Ovary (tissue), 9 donors: Measurements from ENCODE around the gene CHGA. TPM values are rescaled to one million over a fixed set of nuclear protein-coding genes. Genes with fewer than 3 reads are reported as not detected.

ENCODE experiments used
- DNase-seq, 5 donors: peaks; one replicate each; pipeline ENCODE4 v3.0.0-alpha.2; 2019 to 2020
- H3K27ac ChIP-seq, 2 donors: fragments of 200-600 bp; one replicate each; pipeline versions ENCODE4 v1.5.1 to v1.8.0; 2019 to 2022
- H3K27me3 ChIP-seq: fragments of 200-600 bp; one replicate; pipeline ENCODE4 v1.8.0; 2022
- H3K36me3 ChIP-seq: fragments of 200-600 bp; sonication (generic); one replicate; pipeline ENCODE4 v1.5.1; 2019
- H3K4me1 ChIP-seq: one replicate; pipeline ENCODE4 v1.8.1; 2013; ENCODE audit warnings: mild to moderate bottlenecking, moderate library complexity; ENCODE audit not compliant: insufficient read depth
- H3K4me3 ChIP-seq: fragments of 200-600 bp; sonication (generic); one replicate; pipeline ENCODE4 v1.5.1; 2017
- H3K9me3 ChIP-seq, 2 donors: fragments of 200-600 bp in 1 of 2; sonication (generic) in 1 of 2; one replicate each; pipeline versions ENCODE4 v1.5.1 to v1.8.1; 2013 to 2019; ENCODE audit warnings: mild to moderate bottlenecking in 1 of 2, moderate library complexity in 1 of 2
- EP300 ChIP-seq: sonication (generic); formaldehyde crosslinking; IDR thresholded peaks from one replicate; pipeline ENCODE4 v1.6.1; 2017; ENCODE audit warnings: antibody characterized with exemption
- POLR2A ChIP-seq: fragments of 450-650 bp; IDR thresholded peaks from one replicate; pipeline ENCODE4 v1.6.1; 2017; ENCODE audit warnings: antibody characterized with exemption, mild to moderate bottlenecking, moderate library complexity
- WGBS, 3 donors: extraction: QIAGEN DNeasy Blood & Tissue Kit in 1 of 3; methylation state at CpG; one replicate each; pipeline versions ENCODE4 v1.1.5 to v1.1.7; 2013 to 2017; 5-methylcytosine and 5-hydroxymethylcytosine counted together
- intact Hi-C, 4 donors: fragments of 100-400 bp; cut with DNase I; formaldehyde crosslinking; loops; one replicate each; pipeline versions ENCODE4 v1.11.0 to v1.15.1; 2022 to 2023
- polyA plus RNA-seq, 2 donors: library from polyadenylated mRNA; stranded (reverse); fragments of 200-250 nt in 1 of 2; fragments of 350-450 nt in 1 of 2; fragmentation: Illumina TruSeq in 1 of 2; extraction: RNeasy Lipid Tissue Mini Kit (QIAGEN cat#74804) in 1 of 2; gene quantifications; one replicate each; pipeline ENCODE4 v1.2.3, GENCODE V29; 2013 to 2014
- total RNA-seq, 7 donors: library from RNA; depleted of rRNA in 2 of 7; stranded (reverse); fragments of >200 nt in 2 of 7; fragmentation: NEBNext Ultra II Directional in 3 of 7; extraction: Animal tissue kit (Norgen Biotek cat#: 25700) in 3 of 7; gene quantifications; one replicate each; pipeline versions ENCODE4 v1.1.0 to v1.2.4, GENCODE V29; 2016 to 2023
- TF ChIP-seq, protein P1 (sequence below), 3 donors: fragments of 450-650 bp in 2 of 3; fragments of 200-600 bp in 1 of 3; IDR thresholded peaks; one replicate each; pipeline versions ENCODE4 v1.5.1 to v1.8.0; 2016 to 2022; ENCODE audit warnings: antibody characterized with exemption in 3 of 3, mild to moderate bottlenecking in 1 of 3
- donor health status: DM: no; HTN: no; CAD: no; lungs with moderate emphysema.
- donor health status: DM: no; HTN: no; CAD: no.
- donor health status: Bipolar disorder and iron deficiency.
- donor health status: DM: yes; HTN: yes; CAD: no.
- donor health status: DM: no; HTN: no; CAD: no.
- donor health status: DM: yes; HTN: yes; CAD: no.

CHGA gene
- total and polyA plus RNA-seq, 9 donors, result 0.13 to 1.6 (median 0.60) TPM; not detected in 2

DNA sequence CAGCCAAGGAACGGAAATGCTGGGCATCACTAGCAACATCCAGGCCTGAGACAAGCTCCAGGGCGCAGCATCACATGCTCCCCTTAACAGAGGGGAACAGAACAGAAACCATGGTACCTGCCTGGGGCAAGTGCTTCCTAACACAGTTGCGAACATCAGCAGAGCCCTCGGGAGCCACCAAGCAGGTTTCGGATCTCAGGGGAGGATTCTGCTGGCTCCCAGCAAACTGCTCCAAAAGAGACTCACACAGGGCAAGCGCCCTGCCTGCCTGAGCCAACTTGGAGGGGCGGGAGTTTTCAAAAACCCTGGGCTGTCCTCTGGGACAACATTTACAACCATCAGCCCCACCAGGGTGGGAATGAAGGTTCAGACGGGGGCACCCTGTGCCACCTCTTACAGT, 19.6 kb downstream of the CHGA start:
- intact Hi-C loops, result no loop called here
- Histone ChIP-seq H3K4me1 (peaks cover 2% of the 10 kb centered on the region), H3K4me3 (no peak overlapping the region), H3K27me3 (no peaks in the 10 kb centered on the region), H3K9me3 (no peaks in the 10 kb centered on the region), H3K36me3 (no peaks in the 10 kb centered on the region), H3K27ac (no peak overlapping the region)
- TF ChIP-seq, protein P1, sequence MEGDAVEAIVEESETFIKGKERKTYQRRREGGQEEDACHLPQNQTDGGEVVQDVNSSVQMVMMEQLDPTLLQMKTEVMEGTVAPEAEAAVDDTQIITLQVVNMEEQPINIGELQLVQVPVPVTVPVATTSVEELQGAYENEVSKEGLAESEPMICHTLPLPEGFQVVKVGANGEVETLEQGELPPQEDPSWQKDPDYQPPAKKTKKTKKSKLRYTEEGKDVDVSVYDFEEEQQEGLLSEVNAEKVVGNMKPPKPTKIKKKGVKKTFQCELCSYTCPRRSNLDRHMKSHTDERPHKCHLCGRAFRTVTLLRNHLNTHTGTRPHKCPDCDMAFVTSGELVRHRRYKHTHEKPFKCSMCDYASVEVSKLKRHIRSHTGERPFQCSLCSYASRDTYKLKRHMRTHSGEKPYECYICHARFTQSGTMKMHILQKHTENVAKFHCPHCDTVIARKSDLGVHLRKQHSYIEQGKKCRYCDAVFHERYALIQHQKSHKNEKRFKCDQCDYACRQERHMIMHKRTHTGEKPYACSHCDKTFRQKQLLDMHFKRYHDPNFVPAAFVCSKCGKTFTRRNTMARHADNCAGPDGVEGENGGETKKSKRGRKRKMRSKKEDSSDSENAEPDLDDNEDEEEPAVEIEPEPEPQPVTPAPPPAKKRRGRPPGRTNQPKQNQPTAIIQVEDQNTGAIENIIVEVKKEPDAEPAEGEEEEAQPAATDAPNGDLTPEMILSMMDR (IDR thresholded peaks at IDR 0.05), result no peak
- TF ChIP-seq POLR2A (no peak), EP300 (no peak)
- DNase-seq, result no peak
- WGBS, 3 donors, result 86 to 93% (median 92%) methylated on average over 8 of the region's 8 CpGs

DNA sequence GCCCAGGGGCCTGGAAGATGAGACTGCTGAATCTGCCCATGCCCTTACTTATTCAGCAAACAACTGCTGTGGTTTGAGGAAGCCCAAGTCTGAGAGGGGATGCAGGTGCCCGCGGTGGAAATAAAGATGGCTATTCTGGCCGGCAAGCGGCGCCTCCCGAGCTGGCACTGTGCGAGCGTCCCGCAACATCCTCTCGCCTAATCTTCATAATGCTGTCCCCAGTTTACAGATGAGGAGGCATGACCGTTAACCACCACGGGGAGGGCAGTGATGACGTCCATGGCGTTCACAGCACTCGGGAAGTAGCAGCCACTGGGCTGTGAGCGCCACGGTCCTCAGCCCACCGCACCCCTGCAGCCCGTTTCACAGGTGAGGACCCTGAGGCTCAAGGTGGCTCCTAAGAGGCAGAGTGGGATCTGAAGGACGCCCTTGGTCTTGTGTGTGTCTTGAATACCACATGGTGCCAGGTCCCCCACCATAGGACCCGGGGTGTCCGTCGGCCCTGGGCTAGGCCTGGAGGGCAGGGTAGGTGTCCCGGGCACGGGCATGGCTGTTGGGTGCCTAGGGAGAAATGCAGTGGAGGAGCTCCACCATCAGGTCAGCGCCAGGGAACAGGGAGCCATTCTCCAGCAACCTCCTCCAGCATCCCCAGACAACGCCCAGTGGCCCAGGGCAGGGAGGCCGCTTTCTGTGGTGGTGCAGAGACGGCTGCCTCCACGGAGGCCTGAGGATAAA, 20.2 kb downstream of the CHGA start:
- no peak overlapping the region for H3K27ac ChIP-seq
- no peaks in the 10 kb centered on the region for H3K36me3 ChIP-seq
- H3K4me3 ChIP-seq, result no peak overlapping the region
- WGBS, 3 donors, result 88 to 93% (median 92%) methylated on average over 30 of the region's 30 CpGs
- intact Hi-C loops, result no loop called here
- peaks cover 2% of the 10 kb centered on the region for H3K4me1 ChIP-seq
- no peaks in the 10 kb centered on the region for H3K9me3 ChIP-seq
- H3K27me3 ChIP-seq, result no peaks in the 10 kb centered on the region
- TF ChIP-seq EP300 (no peak), POLR2A (no peak)
- TF ChIP-seq, protein P1 (IDR thresholded peaks at IDR 0.05), result no peak
- no peak for DNase-seq

- Histone ChIP-seq H3K9me3 (no peaks in the 10 kb centered on the region), H3K36me3 (no peaks in the 10 kb centered on the region), H3K4me3 (no peak overlapping the region), H3K27me3 (no peaks in the 10 kb centered on the region), H3K27ac (no peak overlapping the region), H3K4me1 (peaks cover 2% of the 10 kb centered on the region)
- 78 to 83% (median 79%) methylated on average over 17 of the region's 17 CpGs for WGBS, 3 donors
- intact Hi-C loops, result no loop called here
- TF ChIP-seq POLR2A (no peak), EP300 (no peak)
- TF ChIP-seq, protein P1 (IDR thresholded peaks at IDR 0.05), result no peak
- DNase-seq, result no peak
Observed at GRCh38 chr14:92943855-92944570, 21.1 kb downstream of the CHGA start.

- no peak for DNase-seq
- H3K27me3 ChIP-seq, result no peaks in the 10 kb centered on the region
- no peak overlapping the region for H3K4me3 ChIP-seq
- intact Hi-C loops, result no loop called here
- no peak overlapping the region for H3K27ac ChIP-seq
- no peaks in the 10 kb centered on the region for H3K36me3 ChIP-seq
- H3K9me3 ChIP-seq, result no peaks in the 10 kb centered on the region
- H3K4me1 ChIP-seq, result peaks cover 2% of the 10 kb centered on the region
- 95 to 96% (median 95%) methylated on average over 11 to 12 of the region's 12 CpGs for WGBS, 3 donors
- TF ChIP-seq POLR2A, result no peak
- TF ChIP-seq, protein P1 (IDR thresholded peaks at IDR 0.05), result no peak
- no peak for TF ChIP-seq EP300
Observed at GRCh38 chr14:92944976-92945375, 22.0 kb downstream of the CHGA start.
